HG02981 (cell line): ENCODE measurements around the gene P2RY6.

Source experiments
- ATAC-seq: cut with Tn5 transposase; IDR thresholded peaks from one replicate; pipeline ENCODE4 v1.9.1; 2021; ENCODE audit warnings: mild to moderate bottlenecking, moderate library complexity; ENCODE audit not compliant: unreplicated experiment

Gene P2RY6

GRCh38 chr11:73314117-73314961 is 42.2 kb downstream of the P2RY6 start:
- no peak for ATAC-seq

- ATAC-seq = no peak
These were observed 43.3 kb downstream of the P2RY6 start for GRCh38 chr11:73315293-73316020.

- ATAC-seq = no peak
These were observed 44.3 kb downstream of the P2RY6 start for GRCh38 chr11:73316422-73316821.

GRCh38 chr11:73317373-73317772 is 45.2 kb downstream of the P2RY6 start:
- no peak for ATAC-seq

- no peak for ATAC-seq
These were observed 45.7 kb downstream of the P2RY6 start for GRCh38 chr11:73317803-73318202.

- ATAC-seq = no peak
These were observed 46.4 kb downstream of the P2RY6 start for GRCh38 chr11:73318501-73319011.

GRCh38 chr11:73320763-73321603 is 48.8 kb downstream of the P2RY6 start:
- ATAC-seq = no peak

GRCh38 chr11:73321604-73322381 is 49.7 kb downstream of the P2RY6 start:
- no peak for ATAC-seq

- ATAC-seq = no peak
These were observed 50.5 kb downstream of the P2RY6 start for GRCh38 chr11:73322382-73323306.

- no peak for ATAC-seq
These were observed 51.3 kb downstream of the P2RY6 start for GRCh38 chr11:73323464-73323863.

GRCh38 chr11:73324116-73324515 is 52.0 kb downstream of the P2RY6 start:
- ATAC-seq = no peak

- no peak for ATAC-seq
These were observed 52.5 kb downstream of the P2RY6 start for GRCh38 chr11:73324665-73325035.

- ATAC-seq = peak; percentile 58
These were observed 53.2 kb downstream of the P2RY6 start for GRCh38 chr11:73325036-73325981.

- ATAC-seq = no peak
These were observed 55.0 kb downstream of the P2RY6 start for GRCh38 chr11:73326929-73327811.

- no peak for ATAC-seq
These were observed 55.8 kb downstream of the P2RY6 start for GRCh38 chr11:73327812-73328364.

- no peak for ATAC-seq
These were observed 58.5 kb downstream of the P2RY6 start for GRCh38 chr11:73330569-73331093.
